Activated T-helper 17 cell treated with anti-CD3 and anti-CD28 coated beads, Interleukin-2, amount 50 U/mL, for 72 hours (primary cell): ENCODE measurements around the gene DDX4. TPM values are rescaled to one million over a fixed set of nuclear protein-coding genes. Genes with fewer than 3 reads are reported as not detected.
A peak's percentile ranks its signal among the peaks of the same experiment; 100 is the strongest.
"Not testable (repeated sequence)": the region's sequence is repeated elsewhere in the genome, so short reads cannot be mapped to it uniquely, and the experiment has no call there.

Experiments used
- ATAC-seq: fragments of 150-1000 bp; cut with Tn5 transposase; replicated peaks from 2 replicates; pipeline ENCODE4 v1.10.0; 2021; ENCODE audit warnings: mild to moderate bottlenecking, moderate library complexity
- H3K27ac Mint-ChIP-seq: one replicate; pipeline ENCODE4 v1.8.0; 2022; ENCODE audit warnings: mixed read lengths
- H3K27me3 Mint-ChIP-seq: one replicate; pipeline ENCODE4 v1.8.0; 2022; ENCODE audit warnings: mixed read lengths
- H3K36me3 Mint-ChIP-seq: one replicate; pipeline ENCODE4 v1.8.0; 2022; ENCODE audit warnings: low read depth, mild to moderate bottlenecking, mixed read lengths
- H3K4me1 Mint-ChIP-seq: one replicate; pipeline ENCODE4 v1.8.0; 2022; ENCODE audit warnings: mixed read lengths
- H3K4me3 Mint-ChIP-seq: one replicate; pipeline ENCODE4 v1.8.0; 2022; ENCODE audit warnings: mild to moderate bottlenecking, mixed read lengths
- H3K9me3 Mint-ChIP-seq: one replicate; pipeline ENCODE4 v1.8.0; 2022; ENCODE audit warnings: mixed read lengths
- total RNA-seq, 2 donors: library from RNA; stranded (reverse); gene quantifications; one replicate each; pipeline ENCODE4 v1.2.3, GENCODE V29; 2022

Gene DDX4
- total RNA-seq = under 1 TPM in 1 of 2 donors, not detected in 1; 0.26 TPM

DNA sequence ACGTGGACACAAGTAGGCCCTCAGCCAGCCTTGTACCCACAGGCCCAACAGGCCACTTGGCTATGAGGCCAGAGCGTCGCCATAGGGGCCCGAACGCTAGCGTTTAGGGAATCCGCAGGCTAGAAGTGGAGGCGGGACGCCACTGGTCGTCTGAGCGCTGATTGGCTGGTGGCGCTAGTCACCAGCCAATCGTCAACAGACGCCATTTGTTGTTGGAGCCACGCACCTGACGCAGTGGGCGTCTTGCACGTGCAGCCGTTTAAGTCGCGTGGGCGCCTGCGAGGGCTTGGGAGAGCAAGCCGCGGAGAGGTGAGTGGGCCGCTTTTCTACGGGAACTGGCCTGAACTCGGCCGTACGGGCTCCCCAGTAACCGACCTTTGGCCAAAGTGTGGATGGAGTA lies at the start of gene DDX4:
TSS of gene DDX4 (plus strand) at position 269 of the 400 bp plus-strand sequence. CDS start 903 bp downstream, outside the sequence.
- H3K36me3 Mint-ChIP-seq = no peaks in the 10 kb centered on the region
- ATAC-seq = no peak
- H3K4me1 Mint-ChIP-seq = no peaks in the 10 kb centered on the region
- no peak within 1 kb of the TSS for H3K27ac Mint-ChIP-seq
- H3K9me3 Mint-ChIP-seq = no peaks in the 10 kb centered on the region
- no peaks in the 10 kb centered on the region for H3K27me3 Mint-ChIP-seq
- no peak within 1 kb of the TSS for H3K4me3 Mint-ChIP-seq

DNA sequence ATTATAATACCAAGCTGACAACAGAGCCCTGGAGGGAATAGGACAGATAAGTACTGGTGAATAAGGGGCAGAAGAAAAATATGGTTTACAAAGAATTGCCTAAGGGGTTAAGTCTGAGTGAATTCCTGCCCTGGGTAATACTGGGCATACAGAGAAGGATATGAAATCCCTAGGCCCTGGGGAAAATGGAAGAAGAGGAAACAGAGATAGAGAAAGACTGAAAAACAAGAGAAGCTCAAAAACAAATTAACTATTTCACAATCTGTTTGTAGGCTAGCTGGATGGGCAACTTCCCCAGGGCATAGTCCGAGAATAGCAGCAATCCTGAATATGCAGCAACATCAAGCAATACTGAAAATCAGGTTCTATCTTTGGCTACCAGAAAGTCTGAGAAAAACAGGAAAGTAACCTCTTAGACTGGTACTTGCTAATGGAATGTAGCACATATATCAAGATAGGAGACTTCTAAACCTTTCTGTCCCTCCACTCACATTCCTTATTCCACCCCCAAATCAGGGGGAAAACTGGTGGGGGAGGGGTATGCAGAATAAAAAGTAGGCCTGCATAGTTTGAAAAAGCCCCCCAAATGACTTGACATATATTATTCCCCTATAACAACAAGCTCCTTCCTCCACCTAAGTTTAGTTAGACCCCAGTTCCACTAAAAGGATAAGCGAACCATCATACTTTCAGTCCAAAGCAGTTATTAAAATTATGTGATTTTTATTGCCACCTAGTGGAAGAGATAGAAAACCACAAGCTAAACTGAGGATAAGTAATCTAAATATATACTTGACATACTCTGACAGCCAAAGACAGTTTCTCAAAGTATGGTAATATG lies 46.4 kb upstream of the DDX4 start:
- peaks cover 12% of the 10 kb centered on the region for H3K36me3 Mint-ChIP-seq
- H3K27ac Mint-ChIP-seq = no peak overlapping the region
- peaks cover 5% of the 10 kb centered on the region for H3K4me1 Mint-ChIP-seq
- no peak for ATAC-seq
- H3K9me3 Mint-ChIP-seq = no peaks in the 10 kb centered on the region
- no peaks in the 10 kb centered on the region for H3K27me3 Mint-ChIP-seq
- no peak overlapping the region for H3K4me3 Mint-ChIP-seq

DNA sequence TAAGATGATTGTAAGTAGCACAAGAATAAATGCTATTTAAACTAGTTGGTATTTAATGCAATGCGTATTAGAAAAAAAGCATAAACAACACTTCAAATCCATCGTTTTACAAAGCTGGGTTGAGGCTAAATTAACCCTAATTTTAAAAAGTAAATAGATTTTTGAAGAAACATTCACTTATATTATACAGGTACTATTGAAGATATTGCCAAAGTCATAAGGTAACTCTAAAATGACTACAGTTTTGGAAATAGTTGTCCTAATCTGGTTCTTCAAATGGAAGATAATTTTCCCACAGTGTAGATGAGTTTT lies 45.8 kb upstream of the DDX4 start:
- no peak for ATAC-seq
- Mint-ChIP-seq H3K27ac (no peak overlapping the region), H3K27me3 (no peaks in the 10 kb centered on the region), H3K4me3 (no peak overlapping the region), H3K4me1 (peaks cover 5% of the 10 kb centered on the region), H3K36me3 (peaks cover 11% of the 10 kb centered on the region), H3K9me3 (no peaks in the 10 kb centered on the region)

DNA sequence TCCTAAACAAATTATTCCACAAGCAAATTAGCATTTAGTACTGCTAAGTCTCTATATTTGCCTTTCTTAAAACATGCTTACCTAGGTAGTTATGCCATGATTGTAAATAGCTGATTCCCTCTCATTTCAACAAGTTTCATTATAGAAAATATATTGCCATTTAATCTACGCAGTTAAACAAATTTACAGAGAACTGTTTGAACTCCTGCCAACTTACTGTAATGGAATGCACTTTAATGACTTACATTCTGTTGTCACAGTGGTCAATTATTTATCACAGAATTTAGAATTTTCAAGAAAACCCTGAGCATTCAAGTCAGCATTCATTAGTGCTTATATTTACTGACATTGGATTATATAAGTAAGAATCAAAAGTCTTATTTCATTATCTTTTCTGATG lies 45.4 kb upstream of the DDX4 start:
- Mint-ChIP-seq H3K4me3 (no peak overlapping the region), H3K27ac (no peak overlapping the region), H3K27me3 (no peaks in the 10 kb centered on the region), H3K4me1 (peaks cover 5% of the 10 kb centered on the region), H3K36me3 (peaks cover 15% of the 10 kb centered on the region), H3K9me3 (no peaks in the 10 kb centered on the region)
- ATAC-seq = no peak

DNA sequence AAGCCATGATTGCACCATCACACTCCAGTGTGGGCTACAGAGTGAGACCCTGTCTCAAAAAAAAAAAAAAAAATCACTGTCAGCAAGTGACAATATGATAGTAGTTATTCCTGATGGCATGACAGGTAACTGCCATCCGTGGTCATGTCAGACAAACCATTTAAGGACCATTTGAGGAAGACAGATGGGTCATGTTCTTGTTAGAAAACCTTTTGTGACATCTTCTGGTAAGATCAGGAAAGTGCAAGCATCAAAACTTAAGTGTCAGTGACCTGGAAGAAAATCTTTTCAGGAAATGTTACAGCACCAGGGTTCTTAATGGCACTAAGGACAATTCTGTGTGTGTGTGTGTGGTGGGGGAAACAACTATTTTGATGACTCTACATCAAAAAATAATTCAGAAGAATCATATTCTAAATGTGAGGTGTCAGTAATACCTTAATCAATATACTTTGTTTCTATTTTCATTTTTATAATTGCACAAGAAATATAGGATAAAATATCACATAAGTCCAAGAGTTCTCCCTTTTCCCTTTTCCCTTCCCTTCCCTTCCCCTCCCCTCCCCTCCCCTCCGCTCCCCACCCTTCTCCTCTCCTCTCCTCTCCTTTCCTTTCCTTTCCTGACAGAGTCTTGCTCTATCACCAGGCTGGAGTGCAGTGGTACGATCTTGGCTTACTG lies 43.6 kb upstream of the DDX4 start:
- H3K4me1 Mint-ChIP-seq = peaks cover 5% of the 10 kb centered on the region
- no peak overlapping the region for H3K4me3 Mint-ChIP-seq
- peaks cover 19% of the 10 kb centered on the region for H3K36me3 Mint-ChIP-seq
- peak overlapping the region; percentile 38 for H3K27ac Mint-ChIP-seq
- no peaks in the 10 kb centered on the region for H3K27me3 Mint-ChIP-seq
- no peak for ATAC-seq
- H3K9me3 Mint-ChIP-seq = no peaks in the 10 kb centered on the region

DNA sequence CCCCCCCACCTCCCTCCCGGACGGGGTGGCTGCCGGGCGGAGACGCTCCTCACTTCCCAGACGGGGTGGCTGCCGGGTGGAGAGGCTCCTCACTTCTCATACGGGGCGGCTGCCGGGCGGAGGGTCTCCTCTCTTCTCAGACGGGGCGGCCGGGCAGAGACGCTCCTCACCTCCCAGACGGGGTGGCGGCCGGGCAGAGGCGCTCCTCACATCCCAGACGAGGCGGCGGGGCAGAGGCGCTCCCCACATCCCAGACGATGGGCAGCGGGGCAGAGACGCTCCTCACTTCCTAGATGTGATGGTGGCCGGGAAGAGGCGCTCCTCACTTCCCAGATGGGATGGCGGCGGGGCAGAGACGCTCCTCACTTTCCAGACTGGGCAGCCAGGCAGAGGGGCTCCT lies 41.2 kb upstream of the DDX4 start:
- H3K9me3 Mint-ChIP-seq, ATAC-seq, H3K27me3 Mint-ChIP-seq, H3K4me3 Mint-ChIP-seq, H3K27ac Mint-ChIP-seq: not testable (repeated sequence)
- Mint-ChIP-seq H3K36me3 (peaks cover 34% of the 10 kb centered on the region), H3K4me1 (peaks cover 14% of the 10 kb centered on the region)

DNA sequence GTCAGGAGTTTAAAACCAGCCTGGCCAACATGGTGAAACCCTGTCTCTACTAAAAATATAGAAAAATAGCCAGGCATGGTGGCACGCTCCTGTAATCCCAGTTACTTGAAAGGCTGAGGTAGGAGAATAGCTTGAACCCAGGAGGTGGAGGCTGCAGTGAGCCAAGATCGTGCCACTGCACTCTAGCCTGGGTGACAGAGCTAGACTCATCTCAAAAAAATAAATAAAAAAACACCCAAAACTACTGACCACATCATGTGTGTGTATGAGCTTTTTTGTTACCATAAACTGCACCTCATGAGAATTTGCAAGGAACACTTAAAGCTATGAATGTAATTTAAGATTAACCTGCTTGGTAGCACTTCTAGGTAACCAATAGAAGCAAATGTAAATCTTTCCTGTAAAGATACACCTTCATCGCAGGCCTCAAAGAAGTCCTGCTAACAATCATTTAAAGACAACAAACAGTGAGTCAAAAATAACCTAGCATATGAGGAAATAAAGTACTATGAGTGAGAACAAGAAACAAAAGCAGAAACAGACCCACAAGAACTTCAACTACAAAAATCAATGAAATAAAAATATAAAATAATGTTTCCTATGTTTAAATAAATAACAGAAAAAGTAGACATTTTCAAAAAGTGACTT lies 38.7 kb upstream of the DDX4 start:
- ATAC-seq = no peak
- no peaks in the 10 kb centered on the region for H3K27me3 Mint-ChIP-seq
- H3K27ac Mint-ChIP-seq = no peak overlapping the region
- H3K36me3 Mint-ChIP-seq = peaks cover 51% of the 10 kb centered on the region
- H3K4me1 Mint-ChIP-seq = peaks cover 14% of the 10 kb centered on the region
- H3K4me3 Mint-ChIP-seq = no peak overlapping the region
- H3K9me3 Mint-ChIP-seq = no peaks in the 10 kb centered on the region

DNA sequence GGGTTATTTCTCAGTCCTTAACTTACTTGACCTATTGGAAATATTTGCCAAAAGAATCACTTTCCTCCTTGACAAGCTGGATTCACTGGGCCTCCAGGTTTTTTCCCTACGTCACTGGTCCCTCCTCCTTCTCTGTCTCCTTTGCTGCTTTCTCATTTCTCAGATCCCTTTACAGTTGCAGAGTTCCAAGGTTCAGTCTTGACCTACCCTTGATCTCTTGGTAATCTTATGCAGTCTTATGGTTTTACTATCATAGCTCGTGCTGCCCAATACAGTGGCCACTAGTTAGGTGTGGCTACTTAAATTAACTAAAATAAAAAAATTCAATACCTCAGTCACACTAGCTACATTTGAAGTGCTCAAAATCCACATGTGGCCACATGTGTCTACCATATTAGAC lies 37.1 kb upstream of the DDX4 start:
- Mint-ChIP-seq H3K4me1 (peaks cover 14% of the 10 kb centered on the region), H3K27me3 (no peaks in the 10 kb centered on the region)
- ATAC-seq = no peak

DNA sequence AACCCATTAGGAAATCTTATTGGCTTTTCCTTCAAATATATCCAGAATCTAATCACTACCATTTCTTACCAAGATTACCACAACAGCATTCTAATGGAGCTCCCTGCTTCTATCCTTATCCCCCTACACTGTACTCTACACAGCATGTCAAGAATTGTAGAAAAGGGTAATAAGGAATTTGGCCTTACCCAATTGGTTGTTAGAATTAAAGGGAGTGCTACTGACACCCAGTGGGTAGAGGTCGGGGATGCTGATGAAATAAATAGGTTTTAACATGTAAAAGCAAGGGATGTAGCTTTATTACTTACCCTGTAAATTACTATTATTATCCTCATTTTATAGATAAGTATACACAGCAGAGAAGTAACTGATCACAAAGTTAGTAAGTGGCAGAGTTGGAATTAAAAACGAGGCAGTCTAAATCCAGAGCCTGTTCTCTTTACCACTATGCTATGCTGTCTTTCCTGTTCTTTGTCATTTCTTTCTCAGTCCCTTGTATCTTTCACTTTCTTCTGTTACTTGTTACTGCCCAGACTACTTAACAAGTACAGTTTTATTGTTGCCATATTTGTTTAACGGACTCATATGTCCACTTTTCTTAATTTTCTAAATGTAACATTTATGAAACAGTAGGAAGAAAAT lies 36.3 kb upstream of the DDX4 start:
- no peak for ATAC-seq
- Mint-ChIP-seq H3K36me3 (peaks cover 42% of the 10 kb centered on the region), H3K27ac (no peak overlapping the region), H3K9me3 (no peaks in the 10 kb centered on the region), H3K4me1 (peaks cover 14% of the 10 kb centered on the region), H3K4me3 (no peak overlapping the region), H3K27me3 (no peaks in the 10 kb centered on the region)

More for the DNA sequence above, 37.1 kb upstream of the DDX4 start:
- peaks cover 42% of the 10 kb centered on the region for H3K36me3 Mint-ChIP-seq
- no peak overlapping the region for H3K27ac Mint-ChIP-seq
- H3K4me3 Mint-ChIP-seq = no peak overlapping the region
- H3K9me3 Mint-ChIP-seq = no peaks in the 10 kb centered on the region

DNA sequence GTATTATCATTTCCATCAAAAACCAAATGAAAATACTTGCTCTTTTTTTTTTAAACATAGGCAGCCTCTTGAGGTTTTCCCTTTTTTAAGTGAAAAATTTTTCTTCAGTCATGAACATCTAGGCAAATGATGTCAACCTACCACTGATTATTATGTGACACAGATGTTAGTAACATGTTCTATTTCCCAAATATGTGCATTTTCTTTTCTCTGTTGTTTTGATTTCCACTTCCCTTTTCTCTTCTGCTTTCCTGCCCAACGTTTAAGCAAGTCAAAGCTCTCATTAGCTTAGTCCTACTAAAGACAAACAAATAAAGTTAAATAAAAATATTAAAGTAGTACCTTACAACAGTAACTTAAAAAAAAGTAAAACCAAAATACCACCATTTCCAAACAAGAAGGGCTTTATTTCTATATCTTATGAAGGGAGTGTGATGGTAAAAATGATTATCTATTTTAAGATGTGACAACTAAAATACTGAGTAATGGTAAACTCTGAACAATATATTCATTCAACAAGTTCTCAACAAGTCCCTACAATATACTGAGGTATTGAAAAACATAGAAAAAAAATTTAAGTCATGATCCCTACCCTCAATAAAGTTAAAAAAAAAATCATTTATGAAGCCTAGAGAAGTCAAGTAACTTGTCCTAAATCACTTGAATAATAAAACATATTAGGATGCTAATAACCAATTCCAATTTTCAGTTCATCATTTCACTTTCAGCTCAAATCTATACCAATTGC lies 35.1 kb upstream of the DDX4 start:
- Mint-ChIP-seq H3K27ac (no peak overlapping the region), H3K4me3 (no peak overlapping the region), H3K36me3 (peaks cover 33% of the 10 kb centered on the region), H3K27me3 (no peaks in the 10 kb centered on the region), H3K9me3 (no peaks in the 10 kb centered on the region), H3K4me1 (peaks cover 14% of the 10 kb centered on the region)
- no peak for ATAC-seq

DNA sequence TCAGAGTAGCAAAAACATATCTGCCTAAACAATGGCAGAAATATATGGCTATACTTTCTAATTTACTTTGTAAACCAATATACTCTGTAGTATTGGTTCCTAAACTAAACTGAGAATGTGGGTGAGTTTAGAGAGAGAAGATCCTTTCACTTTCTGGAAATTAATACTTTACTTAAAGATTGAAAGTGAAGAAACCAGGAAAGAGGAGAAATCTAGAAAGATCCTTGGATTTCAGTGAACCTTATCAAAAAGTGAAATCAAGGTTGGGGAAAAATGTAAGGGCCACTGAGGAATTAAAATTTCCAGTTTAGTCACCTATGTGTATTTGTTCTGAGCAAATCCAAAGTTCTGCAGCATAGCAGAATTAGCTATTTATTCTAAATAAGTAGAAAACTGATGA lies 31.6 kb upstream of the DDX4 start:
- Mint-ChIP-seq H3K27ac (no peak overlapping the region), H3K27me3 (no peaks in the 10 kb centered on the region), H3K9me3 (no peaks in the 10 kb centered on the region), H3K4me3 (no peak overlapping the region), H3K36me3 (peaks cover 36% of the 10 kb centered on the region), H3K4me1 (peaks cover 13% of the 10 kb centered on the region)
- no peak for ATAC-seq

DNA sequence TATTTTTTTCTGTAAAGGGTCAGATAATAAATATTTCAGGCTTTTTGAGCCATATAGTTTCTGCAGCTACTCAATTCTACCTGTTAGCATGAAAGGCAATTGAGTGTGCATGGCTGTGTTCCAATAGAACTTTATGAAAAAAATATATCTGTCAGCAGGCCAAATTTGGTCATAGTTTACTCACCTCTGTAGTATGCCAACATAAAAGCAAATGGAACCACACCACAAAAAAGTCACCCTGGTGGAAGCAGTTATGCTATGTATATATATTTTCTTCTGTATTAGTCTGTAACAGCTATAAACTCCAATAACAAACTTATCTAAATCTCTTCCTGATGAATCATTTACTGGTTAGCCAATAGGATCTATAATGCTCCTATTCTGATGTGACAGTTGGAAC lies 29.1 kb upstream of the DDX4 start:
- Mint-ChIP-seq H3K27me3 (no peaks in the 10 kb centered on the region), H3K4me3 (no peak overlapping the region), H3K36me3 (peaks cover 18% of the 10 kb centered on the region), H3K27ac (no peak overlapping the region), H3K4me1 (peaks cover 10% of the 10 kb centered on the region), H3K9me3 (no peaks in the 10 kb centered on the region)
- no peak for ATAC-seq

DNA sequence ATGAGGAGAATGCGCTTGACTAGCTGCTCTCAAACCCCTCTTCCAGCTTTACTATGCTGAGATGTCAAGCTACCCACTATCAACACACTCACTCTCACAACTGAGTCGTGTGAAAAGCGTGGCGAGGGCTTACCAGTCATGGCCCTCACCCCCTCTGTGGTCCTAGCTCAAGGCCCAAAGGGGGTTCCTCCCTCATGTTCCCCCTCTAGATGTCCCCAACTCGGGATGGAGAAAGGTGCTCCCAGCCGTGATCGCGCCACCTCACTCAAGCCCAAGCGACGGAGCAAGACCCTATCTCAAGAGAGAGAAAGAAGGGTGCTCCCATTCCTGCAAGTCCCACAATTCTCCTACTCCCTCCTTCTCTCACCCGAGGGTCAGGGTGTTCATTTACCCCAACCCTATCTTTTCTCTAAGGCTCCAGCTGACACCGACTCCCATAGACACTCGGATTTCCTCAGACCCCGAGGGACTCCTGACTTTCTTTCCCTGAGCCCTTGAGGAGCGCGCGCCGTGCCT lies 26.3 kb upstream of the DDX4 start:
- Mint-ChIP-seq H3K27ac (peak overlapping the region; percentile 96), H3K9me3 (no peaks in the 10 kb centered on the region)
- no peak for ATAC-seq

More for the DNA sequence above, 26.3 kb upstream of the DDX4 start:
- Mint-ChIP-seq H3K36me3 (peaks cover 14% of the 10 kb centered on the region), H3K4me1 (peaks cover 10% of the 10 kb centered on the region), H3K4me3 (peak overlapping the region; percentile 97), H3K27me3 (no peaks in the 10 kb centered on the region)
